Measurements from ENCODE around the gene GIT2.
A peak's percentile ranks its signal among the peaks of the same experiment; 100 is the strongest.

The GIT2 gene

GRCh38 chr12:109972821-109973220, 23.3 kb downstream of the GIT2 start:
- DNase-seq, result no peak

DNA sequence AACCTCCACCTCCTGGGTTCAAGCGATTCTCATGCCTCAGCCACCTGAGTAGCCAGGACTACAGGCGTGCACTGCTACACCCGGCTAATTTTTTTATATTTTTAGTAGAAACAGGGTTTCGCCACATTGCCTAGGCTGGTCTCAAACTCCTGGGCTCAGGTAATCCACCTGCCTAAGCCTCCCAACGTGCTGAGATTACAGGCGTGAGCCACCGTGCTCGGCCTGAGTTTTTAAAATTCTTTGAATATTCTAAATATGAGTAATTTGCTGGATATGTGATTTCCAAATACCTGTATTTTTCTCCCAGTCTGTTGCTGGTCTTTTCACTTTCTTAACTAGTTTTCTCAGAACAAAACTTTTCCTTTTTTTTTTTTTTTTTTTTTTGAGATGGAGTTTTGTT, 27.4 kb downstream of the GIT2 start:
- no peak for DNase-seq

GRCh38 chr12:109968032-109968420, 28.1 kb downstream of the GIT2 start:
- no peak for DNase-seq

GRCh38 chr12:109967383-109968031, 28.7 kb downstream of the GIT2 start:
- no peak for DNase-seq

GRCh38 chr12:109966546-109966945, 29.6 kb downstream of the GIT2 start:
- DNase-seq, result no peak

DNA sequence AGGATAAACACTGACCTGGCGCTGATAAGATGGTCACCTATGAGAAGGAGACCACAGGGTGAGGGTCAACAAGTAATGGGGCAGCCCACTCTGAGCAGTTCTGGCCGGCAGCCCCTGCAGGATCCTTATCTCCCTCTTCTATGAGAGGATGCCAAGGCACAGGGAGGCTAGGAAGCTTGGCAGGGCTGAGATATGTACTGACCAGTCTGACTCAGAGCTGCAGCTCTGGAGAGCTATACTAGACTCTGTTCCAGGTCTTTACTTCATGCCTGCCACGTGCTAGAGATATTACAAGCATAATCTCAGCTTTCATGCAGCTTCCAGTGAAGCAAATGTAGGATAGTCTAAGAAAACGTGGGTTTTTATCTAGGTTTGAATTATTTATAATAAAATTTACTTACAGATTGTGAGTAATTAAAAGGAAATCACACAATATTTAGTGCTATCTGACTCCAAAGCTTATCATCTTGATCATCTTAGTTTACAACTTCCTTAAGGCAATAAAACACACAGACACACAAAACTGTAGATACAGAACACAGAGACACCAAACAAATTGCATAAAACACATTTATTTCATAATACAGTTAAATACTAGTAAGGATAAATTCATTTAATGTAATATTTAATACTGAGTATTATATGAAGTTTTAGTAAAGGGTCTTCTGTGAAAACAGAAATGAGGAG, 32.3 kb downstream of the GIT2 start:
- no peak for DNase-seq

DNA sequence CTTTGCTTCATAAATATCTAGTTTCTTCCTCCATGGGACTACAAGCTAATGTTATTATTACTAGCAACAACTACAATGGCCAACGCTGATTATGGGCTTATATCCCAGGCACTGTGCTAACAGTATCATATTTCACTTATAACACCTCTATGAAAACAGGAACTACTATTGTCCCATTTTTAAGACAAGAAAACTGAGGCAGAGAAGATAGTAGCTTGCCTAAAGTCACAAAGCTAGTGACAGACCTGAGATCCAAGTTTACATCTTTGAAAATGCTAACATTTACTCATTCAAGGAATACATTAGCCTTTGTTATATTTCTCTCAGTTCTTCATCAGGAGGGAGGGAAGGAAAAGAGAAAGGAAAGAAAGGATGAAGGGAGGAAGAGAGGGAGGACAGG, 32.8 kb downstream of the GIT2 start:
- DNase-seq, result no peak

- no peak for DNase-seq
Measured at GRCh38 chr12:109962398-109962797, 33.8 kb downstream of the GIT2 start.

GRCh38 chr12:109961612-109962011, 34.6 kb downstream of the GIT2 start:
- DNase-seq, result no peak

- no peak for DNase-seq
Measured at GRCh38 chr12:109961201-109961600, 35.0 kb downstream of the GIT2 start.

GRCh38 chr12:109959411-109960093, 36.6 kb downstream of the GIT2 start:
- no peak for DNase-seq

DNA sequence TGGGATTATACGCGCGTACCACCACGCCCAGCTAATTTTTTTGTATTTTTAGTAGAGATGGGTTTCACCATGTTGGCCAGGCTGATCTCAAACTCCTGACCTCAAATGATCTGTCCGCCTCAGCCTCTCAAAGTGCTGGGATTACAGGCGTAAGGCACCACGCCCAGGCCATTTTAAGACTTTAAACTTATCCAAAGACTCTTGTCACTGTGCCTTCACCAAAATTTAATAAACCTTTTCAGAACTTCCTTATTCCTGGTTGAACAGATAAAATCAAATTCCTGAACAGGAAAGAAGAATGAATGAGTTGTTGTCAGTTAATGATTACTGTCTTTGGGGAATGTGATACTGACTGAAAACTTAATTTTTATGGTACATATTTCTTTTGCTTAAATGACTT, 37.8 kb downstream of the GIT2 start:
- DNase-seq, result no peak

- no peak for DNase-seq
Measured at GRCh38 chr12:109953656-109954055, 42.5 kb downstream of the GIT2 start.

GRCh38 chr12:109952873-109953272, 43.3 kb downstream of the GIT2 start:
- DNase-seq, result no peak

DNA sequence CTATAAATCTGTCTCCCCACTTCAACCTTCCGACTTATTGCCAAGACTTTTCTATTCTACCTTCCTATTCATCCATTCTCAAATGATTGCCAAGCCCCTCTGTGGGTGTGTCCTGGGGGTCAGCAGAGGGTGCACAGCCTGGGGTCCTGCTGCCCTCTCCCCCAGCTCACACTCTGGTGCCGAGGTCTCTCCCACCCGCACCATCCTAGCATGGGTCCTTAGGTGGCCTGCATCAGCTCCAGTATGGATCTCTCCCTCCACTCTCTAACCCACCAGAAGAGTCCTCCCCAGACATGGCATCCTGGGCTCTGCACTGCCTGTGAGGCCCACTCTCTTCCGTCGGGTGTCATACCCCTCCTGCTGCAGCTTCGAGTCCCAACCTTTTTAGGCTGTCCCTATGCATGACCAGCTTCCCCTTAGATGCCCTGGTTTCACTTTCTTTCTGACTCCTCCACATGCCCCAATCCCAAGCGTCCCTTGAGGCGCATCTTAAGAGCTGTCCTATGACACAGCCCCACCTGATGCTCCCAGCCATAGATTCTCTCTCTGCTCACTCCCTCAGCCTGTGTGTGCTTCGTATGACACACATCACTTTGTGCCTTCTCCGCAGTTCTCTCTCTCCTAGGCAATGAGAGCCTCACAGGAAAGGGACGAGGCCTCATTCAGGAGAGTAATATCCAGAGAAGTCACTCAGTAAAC, 43.9 kb downstream of the GIT2 start:
- DNase-seq, result no peak

- peak; percentile 74 for DNase-seq
Measured at GRCh38 chr12:109951751-109952150, 44.4 kb downstream of the GIT2 start.

DNA sequence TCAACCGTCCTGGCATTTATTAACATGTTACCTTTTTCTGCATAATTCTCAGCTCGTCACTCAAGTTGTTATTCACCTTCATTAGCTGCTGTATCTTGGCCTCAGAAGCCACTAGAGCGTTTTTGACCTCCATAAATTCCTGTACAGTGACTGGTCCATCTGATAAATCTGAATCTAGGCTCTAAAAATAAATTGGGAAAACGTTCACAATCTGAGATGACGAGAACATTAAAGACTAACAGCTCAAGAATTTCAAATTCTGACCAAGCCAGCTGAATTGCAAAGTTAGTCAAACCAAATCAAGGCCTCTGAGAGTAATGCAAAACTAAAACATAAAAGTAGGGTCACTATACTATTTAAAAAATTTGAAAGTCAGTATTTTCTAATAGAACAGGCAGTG, 45.0 kb downstream of the GIT2 start:
- DNase-seq, result peak; percentile 90

DNA sequence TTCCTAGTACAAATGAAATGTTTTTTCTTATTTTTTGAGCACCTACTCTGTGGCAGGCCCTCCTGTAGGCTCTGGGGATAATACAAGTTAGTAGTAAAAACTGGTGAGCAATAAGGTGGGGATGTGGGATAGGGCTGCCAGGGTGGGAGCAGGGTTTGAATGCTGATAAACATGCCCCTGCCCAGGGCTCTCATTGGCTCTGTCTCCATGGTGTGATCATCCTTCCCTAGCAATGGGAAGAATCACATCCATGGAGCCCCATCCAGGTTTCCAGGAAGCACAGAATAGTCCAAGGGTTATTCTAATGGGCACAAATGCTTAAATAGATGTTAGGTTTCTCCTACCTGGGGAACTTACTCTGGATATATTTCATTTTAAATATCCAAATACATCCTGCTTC, 45.5 kb downstream of the GIT2 start:
- no peak for DNase-seq

DNA sequence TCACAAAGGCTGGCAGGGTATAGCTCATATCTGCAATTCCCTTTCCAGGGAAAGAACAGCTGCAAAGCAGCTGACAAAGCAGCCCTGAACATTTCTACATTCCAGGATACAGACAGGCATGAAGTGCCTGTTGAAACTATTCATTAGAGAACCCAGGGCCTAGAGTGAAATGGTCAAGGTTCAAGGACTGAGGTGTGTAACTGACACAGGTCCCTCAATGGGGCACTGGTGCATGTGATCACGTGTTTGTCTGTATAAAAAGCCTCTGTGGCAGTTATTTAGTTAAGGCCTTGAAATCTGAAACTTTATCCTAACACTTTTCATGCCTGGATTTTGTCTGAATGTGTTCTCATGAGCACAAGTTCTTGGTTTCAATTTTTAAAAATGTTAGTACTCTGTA, 47.1 kb downstream of the GIT2 start:
- DNase-seq, result peak; percentile 76

DNA sequence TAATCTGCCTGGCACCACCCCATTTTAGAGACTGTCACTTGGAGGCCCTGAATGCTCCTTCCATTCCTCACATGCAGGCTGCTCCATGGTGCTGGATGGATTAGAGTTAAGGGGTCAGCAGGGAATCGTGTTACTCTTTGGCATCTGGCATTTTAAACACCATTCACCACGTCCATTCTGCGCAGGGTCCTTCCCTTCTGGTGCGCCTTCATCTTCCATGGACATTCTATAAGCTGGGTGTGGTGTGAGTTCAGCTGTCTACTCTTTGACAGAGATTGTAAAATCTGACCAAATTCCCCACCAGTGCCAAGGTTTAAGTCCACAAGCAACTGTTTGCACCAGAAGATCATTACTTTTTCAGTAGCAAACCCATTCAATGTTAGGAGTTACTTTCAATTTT, 47.8 kb downstream of the GIT2 start:
- no peak for DNase-seq

GRCh38 chr12:109947521-109947920, 48.6 kb downstream of the GIT2 start:
- DNase-seq, result peak; percentile 72

DNA sequence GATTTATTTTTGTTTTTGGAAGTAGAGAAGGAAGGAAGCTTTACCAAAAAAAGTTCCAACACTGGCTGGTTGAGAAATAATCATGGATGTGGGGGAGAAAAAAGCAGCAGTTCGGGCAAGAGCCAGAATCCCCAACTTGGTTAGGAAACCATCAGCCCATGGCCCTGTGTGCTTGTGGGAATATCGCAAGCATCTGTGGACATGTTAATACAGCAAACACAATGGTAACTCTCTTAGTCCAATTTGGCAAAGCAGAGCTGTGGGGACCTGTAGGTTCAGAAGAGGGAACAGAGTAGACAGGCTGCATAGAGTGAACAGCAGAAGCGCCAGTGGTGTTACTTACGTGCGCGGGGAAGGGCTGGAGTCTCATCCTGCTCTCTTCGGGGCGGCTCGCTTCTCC, 49.3 kb downstream of the GIT2 start:
- DNase-seq, result no peak

GRCh38 chr12:109946505-109946904, 49.7 kb downstream of the GIT2 start:
- peak; percentile 60 for DNase-seq
